ENCODE data around the gene PTBP2. TPM values are rescaled to one million over a fixed set of nuclear protein-coding genes. Genes with fewer than 3 reads are reported as not detected.

Gene PTBP2
- total RNA-seq, 1 donor from 2014 or later = 40.6 TPM

GRCh38 chr1:96820671-96821070 lies 99.1 kb downstream of the PTBP2 start:
- Mint-ChIP-seq H3K27ac (no peak overlapping the region), H3K36me3 (peaks cover 22% of the 10 kb centered on the region), H3K4me1 (ENCODE audit: unreplicated experiment) (no peaks in the 10 kb centered on the region), H3K4me3 (no peak overlapping the region), H3K27me3 (no peaks in the 10 kb centered on the region), H3K9me3 (no peaks in the 10 kb centered on the region)
- TF ChIP-seq CTCF (conservative IDR thresholded peaks at IDR 0.05) = no peak
- DNase-seq (ENCODE audit: extremely low spot score, unreplicated experiment) = no peak

DNA sequence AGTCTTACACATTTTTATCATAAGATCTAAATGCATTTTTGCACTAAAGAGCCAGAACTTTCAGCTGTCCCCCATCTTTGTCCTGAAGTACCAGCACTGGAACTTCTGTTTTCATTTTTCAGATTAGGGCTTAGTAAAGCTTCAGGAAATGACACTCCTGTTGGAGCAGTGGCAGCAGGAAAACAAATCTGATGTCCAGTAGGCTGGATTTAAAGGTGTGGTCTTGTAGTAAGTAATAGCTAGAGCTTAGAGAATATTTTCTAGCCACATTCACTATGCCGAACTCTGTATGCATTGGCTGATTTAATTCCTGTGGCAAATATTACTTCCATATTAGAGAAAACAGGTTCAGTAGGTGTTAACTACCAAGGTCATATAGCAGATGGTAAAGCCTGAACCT lies 103.6 kb downstream of the PTBP2 start:
- H3K9me3 Mint-ChIP-seq = no peaks in the 10 kb centered on the region
- peaks cover 16% of the 10 kb centered on the region for H3K36me3 Mint-ChIP-seq
- TF ChIP-seq CTCF (conservative IDR thresholded peaks at IDR 0.05) = no peak
- no peak overlapping the region for H3K4me3 Mint-ChIP-seq
- H3K27ac Mint-ChIP-seq = no peak overlapping the region
- H3K4me1 Mint-ChIP-seq (ENCODE audit: unreplicated experiment) = no peaks in the 10 kb centered on the region
- DNase-seq (ENCODE audit: extremely low spot score, unreplicated experiment) = no peak
- no peaks in the 10 kb centered on the region for H3K27me3 Mint-ChIP-seq

GRCh38 chr1:96825950-96826576 lies 104.5 kb downstream of the PTBP2 start:
- no peak overlapping the region for H3K27ac Mint-ChIP-seq
- H3K4me3 Mint-ChIP-seq = no peak overlapping the region
- H3K36me3 Mint-ChIP-seq = peaks cover 8% of the 10 kb centered on the region
- TF ChIP-seq CTCF (conservative IDR thresholded peaks at IDR 0.05) = no peak
- H3K27me3 Mint-ChIP-seq = no peaks in the 10 kb centered on the region
- H3K9me3 Mint-ChIP-seq = no peaks in the 10 kb centered on the region
- DNase-seq (ENCODE audit: extremely low spot score, unreplicated experiment) = no peak
- H3K4me1 Mint-ChIP-seq (ENCODE audit: unreplicated experiment) = no peaks in the 10 kb centered on the region

- no peak for TF ChIP-seq CTCF (conservative IDR thresholded peaks at IDR 0.05)
- Mint-ChIP-seq H3K4me1 (ENCODE audit: unreplicated experiment) (peaks cover 9% of the 10 kb centered on the region), H3K9me3 (no peaks in the 10 kb centered on the region), H3K36me3 (no peaks in the 10 kb centered on the region), H3K4me3 (no peak overlapping the region), H3K27ac (no peak overlapping the region), H3K27me3 (no peaks in the 10 kb centered on the region)
- DNase-seq (ENCODE audit: extremely low spot score, unreplicated experiment) = no peak
Measured at GRCh38 chr1:96833376-96833775, 111.8 kb downstream of the PTBP2 start.

DNA sequence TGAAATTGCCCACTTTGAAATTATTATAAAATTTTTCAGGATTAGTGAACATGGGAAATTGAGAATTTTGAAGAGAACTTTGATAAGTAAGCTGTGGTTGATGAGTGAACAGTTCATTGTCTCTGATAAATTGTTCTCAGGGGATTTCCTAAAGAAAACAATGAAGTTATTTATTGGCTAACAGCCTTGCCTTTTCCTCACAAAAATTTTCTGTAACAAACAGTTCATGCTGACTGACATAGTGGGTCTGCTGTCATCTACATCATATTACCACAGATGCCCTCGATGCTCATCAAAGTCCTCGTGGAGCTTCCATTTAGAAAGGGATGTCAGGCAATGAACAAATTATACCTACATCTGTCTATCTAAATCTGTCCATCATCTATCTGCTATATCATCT lies 113.4 kb downstream of the PTBP2 start:
- H3K9me3 Mint-ChIP-seq = no peaks in the 10 kb centered on the region
- DNase-seq (ENCODE audit: extremely low spot score, unreplicated experiment) = no peak
- H3K4me1 Mint-ChIP-seq (ENCODE audit: unreplicated experiment) = peaks cover 9% of the 10 kb centered on the region
- H3K4me3 Mint-ChIP-seq = no peak overlapping the region
- no peaks in the 10 kb centered on the region for H3K27me3 Mint-ChIP-seq
- no peak overlapping the region for H3K27ac Mint-ChIP-seq
- no peaks in the 10 kb centered on the region for H3K36me3 Mint-ChIP-seq
- no peak for TF ChIP-seq CTCF (conservative IDR thresholded peaks at IDR 0.05)
